ENCODE data around the gene GFM1.

The GFM1 gene

DNA sequence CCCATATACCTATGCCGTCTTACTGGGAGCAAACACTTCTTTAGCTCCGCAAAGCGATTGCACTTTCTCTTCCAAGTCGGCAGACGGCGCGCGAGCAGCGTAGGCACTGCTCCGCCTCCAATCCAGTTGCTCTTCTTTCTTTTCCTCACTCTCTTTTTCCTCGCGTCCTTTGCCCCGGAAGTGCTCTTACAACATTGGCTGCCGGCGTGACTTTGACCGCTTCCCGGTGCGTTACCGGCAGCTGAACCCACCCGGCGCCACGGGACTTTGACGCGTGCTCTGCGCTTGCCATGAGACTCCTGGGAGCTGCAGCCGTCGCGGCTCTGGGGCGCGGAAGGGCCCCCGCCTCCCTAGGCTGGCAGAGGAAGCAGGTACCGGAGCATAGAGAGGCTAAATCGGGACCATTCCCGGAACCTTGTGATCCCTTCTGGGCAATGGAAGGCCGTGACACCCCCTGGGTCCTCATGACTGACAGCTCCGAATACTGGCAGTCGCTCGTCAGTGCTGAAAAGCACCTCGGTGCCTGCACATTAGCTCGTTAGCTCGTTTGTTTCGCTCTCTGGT is at the start of gene GFM1:
TSS of gene GFM1 (plus strand) at position 183 of the 564 bp plus-strand sequence. CDS start at position 291, 108 bp downstream.
- peak; percentile 96 for DNase-seq (ENCODE audit: low read depth, low spot score)

DNA sequence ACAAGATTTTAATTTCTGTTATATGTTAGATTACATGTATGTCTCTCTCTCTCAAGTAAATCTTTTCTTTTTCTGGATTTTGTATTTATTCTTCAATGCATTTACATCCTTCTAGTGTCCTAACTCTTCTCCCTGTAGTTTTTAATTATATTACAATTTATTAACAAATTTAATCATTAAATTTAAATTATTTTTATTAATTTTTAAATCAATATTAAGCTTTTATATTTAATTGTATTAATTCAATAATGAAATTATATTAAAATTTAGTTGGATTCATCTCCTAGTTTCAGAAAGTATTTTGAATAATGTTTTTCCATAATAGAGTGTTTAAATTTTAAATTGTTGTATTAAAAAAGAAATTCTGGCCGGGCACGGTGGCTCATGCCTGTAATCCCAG is 43.5 kb upstream of the GFM1 start:
- DNase-seq (ENCODE audit: low read depth, low spot score): no peak

- no peak for DNase-seq (ENCODE audit: low read depth, low spot score)
Measured at GRCh38 chr3:158602227-158602626, 42.1 kb upstream of the GFM1 start.

DNA sequence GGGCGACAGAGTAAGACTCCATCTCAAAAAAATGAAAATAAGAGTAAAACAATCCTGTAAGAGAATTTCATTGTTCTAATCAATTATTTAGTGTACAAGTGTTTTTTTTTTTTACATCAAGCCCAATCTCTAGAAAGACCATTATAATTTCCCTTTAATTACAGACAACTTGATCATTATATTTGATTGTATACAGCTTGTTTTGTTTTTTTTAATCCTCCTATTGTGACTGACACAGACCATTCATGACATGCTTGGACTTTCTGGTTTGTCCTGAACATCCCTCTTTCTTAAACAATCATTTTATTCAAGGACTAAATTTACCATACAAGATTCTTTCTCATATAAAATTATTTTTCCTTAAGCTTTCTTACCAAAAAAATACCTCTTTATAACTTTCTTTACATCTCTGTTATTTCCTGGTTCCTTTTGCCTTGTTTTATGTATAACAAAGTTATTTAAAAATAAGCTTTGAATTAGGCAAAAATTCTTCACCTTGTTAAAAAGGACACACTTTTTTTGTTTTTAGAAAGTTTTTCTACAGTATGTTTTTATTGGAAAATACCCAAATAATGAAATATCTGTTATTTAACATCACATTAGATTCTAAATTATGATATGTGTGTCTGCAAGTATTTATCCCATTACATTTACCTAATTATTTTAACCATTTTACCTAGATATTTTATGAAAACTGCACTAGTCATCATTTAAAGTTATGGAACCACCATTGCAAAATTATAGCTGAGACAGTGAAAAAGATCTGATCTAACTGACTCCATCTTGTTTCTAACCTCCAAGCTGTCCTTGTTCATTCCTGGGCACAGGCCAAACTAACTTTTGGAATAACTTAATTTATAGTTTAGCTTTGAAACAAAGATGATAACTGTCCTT is 26.1 kb upstream of the GFM1 start:
- no peak for DNase-seq (ENCODE audit: low read depth, low spot score)

- no peak for DNase-seq (ENCODE audit: low read depth, low spot score)
Measured at GRCh38 chr3:158625881-158626280, 18.4 kb upstream of the GFM1 start.

DNA sequence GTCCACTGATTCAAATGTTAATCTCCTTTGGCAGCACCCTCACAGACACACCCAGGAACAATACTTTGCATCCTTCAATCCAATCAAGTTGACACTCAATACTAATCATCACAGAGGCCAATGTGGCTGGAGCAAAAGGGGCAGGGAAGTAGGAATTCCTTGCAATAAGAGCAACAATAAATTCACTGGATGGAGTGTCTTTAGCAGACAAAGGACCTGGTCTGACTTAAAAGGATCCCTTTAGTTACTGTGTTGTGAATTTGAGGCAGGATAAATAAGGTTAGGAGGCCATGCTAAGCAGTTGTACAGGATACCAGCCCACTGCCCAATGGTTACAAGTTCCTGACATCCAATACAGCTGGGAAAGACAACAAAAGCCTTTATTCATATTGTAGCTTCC is 12.3 kb upstream of the GFM1 start:
- DNase-seq (ENCODE audit: low read depth, low spot score): no peak

DNA sequence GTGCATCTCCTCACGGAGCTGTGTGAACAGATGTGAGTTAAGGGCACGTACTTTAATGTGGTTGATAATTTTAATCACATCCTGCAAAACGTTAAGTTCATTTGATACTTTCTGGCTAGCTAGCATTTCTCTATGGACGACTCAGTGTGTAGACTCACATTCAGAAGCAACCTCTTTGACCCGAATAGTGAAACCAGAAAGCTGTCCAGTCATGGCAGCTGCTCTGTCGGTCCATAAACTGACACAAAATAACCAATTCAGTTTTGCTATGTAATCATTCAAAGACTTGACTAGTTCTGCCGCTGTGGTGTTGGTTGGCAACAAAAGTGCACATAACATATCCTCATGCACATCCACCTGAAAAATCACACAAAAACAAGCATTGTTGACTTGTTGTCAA is 3.7 kb upstream of the GFM1 start:
- DNase-seq (ENCODE audit: low read depth, low spot score): no peak

GRCh38 chr3:158642005-158642404 is 2.3 kb upstream of the GFM1 start:
- no peak for DNase-seq (ENCODE audit: low read depth, low spot score)

GRCh38 chr3:158642474-158643210 is 1.7 kb upstream of the GFM1 start:
- no peak for DNase-seq (ENCODE audit: low read depth, low spot score)

- no peak for DNase-seq (ENCODE audit: low read depth, low spot score)
Measured at GRCh38 chr3:158649791-158650190, 5.5 kb downstream of the GFM1 start.

GRCh38 chr3:158651192-158651591 is 6.9 kb downstream of the GFM1 start:
- DNase-seq (ENCODE audit: low read depth, low spot score): no peak

DNA sequence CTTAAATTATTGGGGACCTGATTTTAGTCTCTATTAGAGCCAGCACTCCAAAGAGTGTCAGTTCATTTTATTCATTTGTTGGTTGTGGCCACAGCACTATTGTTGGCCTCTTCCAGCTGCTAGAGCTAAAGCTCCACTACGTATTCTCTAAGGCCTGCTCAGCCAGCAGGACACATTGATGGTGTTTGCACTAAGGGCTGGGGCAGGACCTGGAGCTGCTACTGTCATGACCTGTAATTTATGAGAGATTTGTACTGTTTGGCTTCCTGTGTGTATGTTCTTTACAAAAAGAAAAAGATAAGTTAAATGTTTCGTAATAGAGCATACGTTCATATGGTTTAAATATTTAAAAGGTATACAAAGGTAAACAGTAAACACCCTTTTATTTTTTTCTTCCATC is 8.1 kb downstream of the GFM1 start:
- no peak for DNase-seq (ENCODE audit: low read depth, low spot score)

GRCh38 chr3:158658889-158659288 is 14.6 kb downstream of the GFM1 start:
- no peak for DNase-seq (ENCODE audit: low read depth, low spot score)

DNA sequence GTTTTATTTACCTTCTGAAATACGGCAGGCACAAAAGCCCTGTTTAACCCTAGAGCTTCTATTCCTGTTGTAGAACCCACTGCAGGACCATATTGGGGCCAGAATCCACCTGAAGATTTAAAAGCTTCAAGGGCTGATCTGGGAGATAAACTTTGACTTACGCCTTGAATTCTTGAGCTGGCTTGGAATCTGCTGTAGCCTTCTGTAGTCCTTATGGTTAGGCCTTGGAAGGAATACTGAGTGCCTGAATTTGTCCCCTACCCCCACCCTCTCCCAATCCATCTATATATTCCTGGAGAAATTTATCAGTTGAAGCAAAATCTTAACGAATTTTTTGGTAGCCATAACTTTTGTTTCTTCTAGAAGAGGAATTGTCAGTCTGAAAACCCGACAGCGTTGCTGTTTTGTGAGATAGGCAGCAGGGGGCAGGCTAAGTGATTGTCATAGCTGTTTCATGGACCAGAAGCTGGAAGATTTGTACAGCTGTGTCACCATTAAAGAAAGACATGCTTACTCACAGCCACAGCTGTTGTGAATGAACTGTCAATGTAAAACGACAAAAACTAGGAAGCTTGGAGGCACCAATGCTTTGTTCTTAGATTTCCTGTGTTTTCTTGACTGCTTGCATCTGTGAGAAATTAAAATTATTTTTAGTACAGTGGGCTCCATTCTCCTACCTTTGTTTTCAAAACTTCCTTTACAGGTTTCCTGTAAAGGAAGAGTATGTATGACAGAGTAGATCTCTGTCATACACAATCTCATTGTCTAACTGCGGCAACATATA is 15.3 kb downstream of the GFM1 start:
- peak; percentile 33 for DNase-seq (ENCODE audit: low read depth, low spot score)

DNA sequence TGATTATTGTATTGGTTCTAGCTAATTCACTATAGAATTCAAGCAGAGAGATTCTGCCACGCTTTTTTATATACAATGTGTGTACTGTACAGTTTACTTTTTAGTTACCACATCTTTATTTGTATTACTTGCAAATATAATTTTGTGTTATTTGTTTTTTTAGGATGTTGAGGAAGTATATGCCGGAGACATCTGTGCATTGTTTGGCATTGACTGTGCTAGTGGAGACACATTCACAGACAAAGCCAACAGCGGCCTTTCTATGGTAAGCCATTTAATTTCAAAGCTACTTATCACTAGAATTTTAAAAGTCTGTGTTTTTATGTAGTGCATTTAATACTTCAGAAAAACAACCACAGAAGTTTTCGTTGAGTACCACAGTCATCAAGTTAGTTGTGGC is 16.4 kb downstream of the GFM1 start:
- no peak for DNase-seq (ENCODE audit: low read depth, low spot score)

DNA sequence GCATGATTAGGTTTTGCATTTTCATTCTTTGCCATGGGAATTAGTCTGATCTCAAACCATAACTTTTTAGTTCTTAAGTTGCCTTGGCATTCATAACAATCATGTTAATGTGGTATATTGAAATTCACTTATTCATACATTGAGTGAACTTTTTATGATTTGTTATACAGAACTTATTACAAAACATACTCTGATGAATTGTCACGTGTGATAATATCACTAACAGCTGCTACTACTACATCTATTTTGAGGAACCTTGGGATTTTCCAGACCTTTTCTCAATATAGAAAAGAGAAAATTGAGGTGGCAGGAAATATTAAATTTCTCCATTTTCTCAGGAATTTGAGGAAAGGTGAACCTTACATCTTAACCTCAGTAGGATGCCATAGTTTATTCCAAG is 18.9 kb downstream of the GFM1 start:
- no peak for DNase-seq (ENCODE audit: low read depth, low spot score)

DNA sequence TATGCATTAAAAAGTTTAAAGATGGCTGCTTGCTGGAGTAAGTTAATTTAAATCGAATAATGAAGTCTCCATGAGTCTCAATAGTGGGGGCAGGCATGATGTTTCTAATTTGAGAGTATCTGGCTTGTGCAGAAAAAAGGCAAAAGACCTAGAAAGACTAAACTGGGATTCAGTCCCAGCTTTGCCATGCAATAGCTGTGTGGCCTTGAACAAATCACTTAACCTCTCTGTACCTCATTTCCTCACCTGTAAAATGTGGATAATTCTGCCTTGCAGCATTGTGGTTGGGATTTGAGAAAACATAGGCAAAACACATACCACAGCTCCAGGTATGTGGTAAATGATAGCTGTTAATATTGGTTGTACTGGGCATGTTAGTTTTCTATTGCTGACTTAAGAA is 19.5 kb downstream of the GFM1 start:
- DNase-seq (ENCODE audit: low read depth, low spot score): no peak

- DNase-seq (ENCODE audit: low read depth, low spot score): no peak
Measured at GRCh38 chr3:158666416-158666815, 22.1 kb downstream of the GFM1 start.

GRCh38 chr3:158668506-158668905 is 24.2 kb downstream of the GFM1 start:
- DNase-seq (ENCODE audit: low read depth, low spot score): no peak

DNA sequence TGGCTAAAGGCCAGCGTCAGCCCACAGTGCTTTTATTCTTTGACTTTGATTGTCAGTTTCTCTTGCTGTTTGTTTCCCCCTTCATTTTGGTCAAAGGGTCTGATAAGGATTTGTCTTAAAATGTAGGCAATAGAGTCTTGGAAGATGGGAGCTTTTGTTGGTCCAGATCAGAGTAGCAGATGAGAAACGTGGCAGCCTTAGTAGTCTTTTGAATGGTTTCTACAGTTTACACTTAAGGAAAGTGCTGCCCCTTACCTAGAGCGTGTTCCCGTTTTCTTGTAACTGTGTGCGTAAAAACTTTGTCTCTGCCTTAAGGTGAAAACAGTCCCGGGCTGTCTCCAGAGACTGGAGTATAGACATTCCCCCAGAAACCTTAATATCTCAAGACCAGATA is 27.5 kb downstream of the GFM1 start:
- peak; percentile 4 for DNase-seq (ENCODE audit: low read depth, low spot score)

GRCh38 chr3:158672215-158673176 is 28.2 kb downstream of the GFM1 start, which contains the start of gene LXN:
Gene LXN (minus strand): TSS chr3:158672648. CDS start chr3:158672478, 170 bp downstream.
- peak; percentile 97 for DNase-seq (ENCODE audit: low read depth, low spot score)
